BJ (cell line): Measurements from ENCODE around the gene DHX35. TPM values are rescaled to one million over a fixed set of nuclear protein-coding genes. Genes with fewer than 3 reads are reported as not detected.

Source experiments
- CTCF ChIA-PET: fragments of 350-600 bp; formaldehyde crosslinking; extraction: SDS; loops from one replicate; lab custom pipeline; 2021; ENCODE audit warnings: antibody characterized with exemption, inconsistent platforms; lab: Yijun Ruan, JAX
- POLR2A ChIA-PET: fragments of 300-600 bp; sonication (Branson Sonifier 250); formaldehyde crosslinking; extraction: SDS; loops from one replicate; lab custom pipeline; 2021; ENCODE audit warnings: antibody characterized with exemption; lab: Charles Lee
- DNase-seq: peaks from one replicate; pipeline ENCODE4 v3.0.0-alpha.2; 2011; ENCODE audit warnings: low read depth
- H3K27me3 ChIP-seq: 2 replicates; pipeline ENCODE4 v1.6.0; 2011; ENCODE audit warnings: low read length; ENCODE audit not compliant: control insufficient read depth, insufficient read depth
- H3K36me3 ChIP-seq: 2 replicates; pipeline ENCODE4 v1.5.1; 2011; ENCODE audit warnings: low read length; ENCODE audit not compliant: control insufficient read depth, insufficient read depth
- H3K4me3 ChIP-seq: 2 replicates; pipeline ENCODE4 v1.5.1; 2011; ENCODE audit warnings: low read depth, mild to moderate bottlenecking, control low read depth, low read length
- polyA plus RNA-seq: library from polyadenylated mRNA; depleted of rRNA; stranded (reverse); fragments of >200 nt; gene quantifications from 2 replicates; pipeline ENCODE4 v1.2.3, GENCODE V29; 2011
- TF ChIP-seq, protein P1 (sequence below): IDR thresholded peaks from 2 replicates; pipeline ENCODE4 v1.5.1; 2011; ENCODE audit warnings: low read depth, mild to moderate bottlenecking, control low read depth, inconsistent platforms, low read length, moderate library complexity; ENCODE audit not compliant: insufficient read depth

The DHX35 gene
- polyA plus RNA-seq, 1 experiment = 14.5 TPM

DNA sequence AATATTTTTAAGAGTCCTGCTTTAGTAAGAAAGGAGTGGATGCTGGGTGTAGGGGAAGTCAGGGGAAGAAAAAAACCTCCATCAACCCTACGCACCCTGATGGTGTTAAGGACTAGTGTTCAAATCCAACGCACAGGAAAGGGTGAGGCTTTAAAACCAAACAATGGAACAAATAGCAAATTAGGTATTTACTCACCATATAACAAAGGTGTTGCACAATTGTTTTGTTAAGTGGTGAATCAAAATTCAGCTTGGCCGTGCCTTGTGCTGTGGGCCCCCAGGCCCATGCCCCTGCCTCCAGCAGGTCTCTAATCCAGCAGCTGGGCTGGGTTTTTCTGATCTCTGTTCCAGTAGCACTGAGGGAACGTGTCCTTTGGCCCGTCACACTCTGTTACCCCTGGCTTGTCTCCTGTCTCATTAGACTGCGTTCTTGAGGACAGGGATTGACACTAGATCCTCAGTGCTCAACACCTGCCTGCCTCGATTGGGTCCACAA, 24.1 kb upstream of the DHX35 start:
- H3K27me3 ChIP-seq = no peaks in the 10 kb centered on the region
- CTCF ChIA-PET = interaction anchor here (1.1 to 1.8 kb wide), 2 partner anchors 13 to 111 kb away, joined by 5 to 6 read pairs; no protein-coding TSS in a partner anchor
- no peaks in the 10 kb centered on the region for H3K36me3 ChIP-seq
- POLR2A ChIA-PET = no interaction called here
- TF ChIP-seq, protein P1, sequence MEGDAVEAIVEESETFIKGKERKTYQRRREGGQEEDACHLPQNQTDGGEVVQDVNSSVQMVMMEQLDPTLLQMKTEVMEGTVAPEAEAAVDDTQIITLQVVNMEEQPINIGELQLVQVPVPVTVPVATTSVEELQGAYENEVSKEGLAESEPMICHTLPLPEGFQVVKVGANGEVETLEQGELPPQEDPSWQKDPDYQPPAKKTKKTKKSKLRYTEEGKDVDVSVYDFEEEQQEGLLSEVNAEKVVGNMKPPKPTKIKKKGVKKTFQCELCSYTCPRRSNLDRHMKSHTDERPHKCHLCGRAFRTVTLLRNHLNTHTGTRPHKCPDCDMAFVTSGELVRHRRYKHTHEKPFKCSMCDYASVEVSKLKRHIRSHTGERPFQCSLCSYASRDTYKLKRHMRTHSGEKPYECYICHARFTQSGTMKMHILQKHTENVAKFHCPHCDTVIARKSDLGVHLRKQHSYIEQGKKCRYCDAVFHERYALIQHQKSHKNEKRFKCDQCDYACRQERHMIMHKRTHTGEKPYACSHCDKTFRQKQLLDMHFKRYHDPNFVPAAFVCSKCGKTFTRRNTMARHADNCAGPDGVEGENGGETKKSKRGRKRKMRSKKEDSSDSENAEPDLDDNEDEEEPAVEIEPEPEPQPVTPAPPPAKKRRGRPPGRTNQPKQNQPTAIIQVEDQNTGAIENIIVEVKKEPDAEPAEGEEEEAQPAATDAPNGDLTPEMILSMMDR = no peak
- H3K4me3 ChIP-seq = no peak overlapping the region
- no peak for DNase-seq

DNA sequence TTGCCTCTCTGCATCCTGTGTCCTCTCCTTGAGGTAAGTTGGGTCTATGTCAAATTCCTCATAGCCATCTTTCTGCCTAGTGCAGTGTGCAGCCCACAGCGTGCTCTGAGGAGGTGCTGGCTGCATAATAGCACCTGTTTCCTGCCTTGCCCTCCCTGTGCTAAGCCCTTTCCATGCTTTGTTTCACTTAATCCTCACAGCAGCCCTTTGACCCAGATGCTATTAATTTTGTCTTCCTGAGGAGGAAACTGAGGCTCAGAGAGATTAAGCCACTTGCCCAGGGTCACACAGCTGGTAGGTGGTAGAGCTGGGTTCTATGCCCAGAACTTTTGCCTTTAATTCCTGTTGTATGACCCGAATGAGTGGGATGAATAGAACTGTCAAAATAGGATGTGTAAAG, 22.5 kb upstream of the DHX35 start:
- H3K4me3 ChIP-seq = no peak overlapping the region
- no peaks in the 10 kb centered on the region for H3K36me3 ChIP-seq
- ChIA-PET CTCF (interaction anchor here (1.4 to 1.5 kb wide), 2 partner anchors 14 to 109 kb away, joined by 3 to 4 read pairs; partner anchors contain the start of gene FAM83D), POLR2A (no interaction called here)
- no peak for DNase-seq
- TF ChIP-seq, protein P1 = no peak
- no peaks in the 10 kb centered on the region for H3K27me3 ChIP-seq

DNA sequence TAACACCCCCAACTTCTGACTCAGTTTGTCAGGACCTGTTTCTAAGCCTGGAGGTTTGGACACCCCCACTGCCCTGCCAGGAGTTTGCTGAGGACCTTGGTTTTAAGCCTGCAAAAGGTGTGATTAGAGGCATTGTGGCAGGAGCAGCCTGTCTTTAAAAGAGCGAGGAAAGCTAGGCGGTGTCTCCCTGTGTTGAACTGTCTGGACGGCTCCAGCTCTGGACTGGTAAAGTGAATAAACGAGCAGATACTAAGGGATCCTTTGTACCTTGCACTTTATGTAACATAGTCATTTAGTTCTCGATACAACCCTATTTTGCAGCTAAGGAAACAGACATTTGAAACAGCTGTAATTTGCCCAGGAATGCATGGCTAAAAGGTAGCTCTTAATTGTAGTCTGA, 21.5 kb upstream of the DHX35 start:
- TF ChIP-seq, protein P1 = no peak

DNA sequence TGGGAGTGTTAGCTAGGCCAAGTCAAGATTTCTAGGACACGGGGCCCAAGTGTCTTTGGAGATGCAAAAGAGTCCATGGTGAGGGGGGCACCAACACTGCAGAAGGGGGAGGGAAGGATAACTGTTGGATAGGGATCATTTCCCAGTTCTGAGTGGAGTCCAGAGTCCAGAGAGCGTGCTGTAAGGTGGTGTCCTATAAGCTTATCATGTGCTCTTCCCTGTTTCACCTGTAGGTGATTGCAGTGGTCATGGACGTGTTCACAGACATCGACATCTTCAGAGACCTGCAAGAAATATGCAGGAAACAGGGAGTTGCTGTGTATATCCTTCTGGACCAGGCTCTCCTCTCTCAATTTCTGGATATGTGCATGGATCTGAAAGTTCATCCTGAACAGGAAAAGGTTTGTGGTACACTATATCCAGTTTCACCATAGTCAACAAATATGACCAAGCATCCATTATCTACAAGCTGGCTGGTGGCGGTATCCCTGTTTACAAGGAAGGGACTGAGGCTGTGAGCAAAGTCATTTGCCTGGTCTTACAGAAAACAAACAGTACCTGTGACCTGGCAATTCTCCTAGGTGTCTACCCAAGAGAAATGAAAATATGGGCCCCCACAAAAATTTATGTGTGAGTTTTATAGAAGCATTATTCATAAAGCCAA, 20.3 kb upstream of the DHX35 start:
- TF ChIP-seq, protein P1 = no peak
- Histone ChIP-seq H3K36me3 (no peaks in the 10 kb centered on the region), H3K4me3 (no peak overlapping the region), H3K27me3 (no peaks in the 10 kb centered on the region)
- no peak for DNase-seq
- CTCF ChIA-PET = interaction anchor here (1.1 to 1.5 kb wide), 2 partner anchors 12 to 108 kb away, joined by 3 to 5 read pairs; no protein-coding TSS in a partner anchor
- POLR2A ChIA-PET = no interaction called here

More for the DNA sequence above, 21.5 kb upstream of the DHX35 start:
- H3K27me3 ChIP-seq = no peaks in the 10 kb centered on the region
- CTCF ChIA-PET = interaction anchor here (1.1 kb wide), 1 partner anchor 109 kb away, joined by 5 read pairs; no protein-coding TSS in a partner anchor
- no peak for DNase-seq
- H3K4me3 ChIP-seq = no peak overlapping the region
- no peaks in the 10 kb centered on the region for H3K36me3 ChIP-seq
- POLR2A ChIA-PET = no interaction called here

DNA sequence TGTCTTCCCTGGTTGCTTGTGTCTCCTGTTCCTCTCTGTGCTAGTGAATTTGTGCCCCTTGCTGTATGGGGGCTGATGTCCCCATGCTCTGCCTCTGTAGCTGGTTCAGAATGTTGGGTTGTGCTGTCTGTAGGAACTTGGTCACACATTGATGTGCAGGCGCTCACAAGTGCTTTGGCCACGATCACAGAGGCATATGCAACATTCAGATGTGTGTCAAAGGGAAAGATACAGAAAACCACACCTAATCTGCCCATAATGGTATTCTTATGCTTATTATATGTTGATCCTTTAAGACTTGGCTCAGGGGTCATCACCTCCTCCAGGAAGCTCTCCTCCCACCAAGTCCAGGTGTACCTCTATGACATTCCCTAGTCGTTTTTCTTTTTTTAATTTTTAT, 17.1 kb upstream of the DHX35 start:
- ChIA-PET CTCF (interaction anchor here (1.2 kb wide), 1 partner anchor 8 kb away, joined by 5 read pairs; no protein-coding TSS in a partner anchor), POLR2A (no interaction called here)
- DNase-seq = no peak
- Histone ChIP-seq H3K4me3 (no peak overlapping the region), H3K36me3 (no peaks in the 10 kb centered on the region; the same call in 1 of the 2 replicates), H3K27me3 (no peaks in the 10 kb centered on the region)
- TF ChIP-seq, protein P1 = no peak
